IPS-NIHi7 (cell line): ENCODE measurements around the gene TNNI2.
"Not testable (repeated sequence)": the region's sequence is repeated elsewhere in the genome, so short reads cannot be mapped to it uniquely, and the experiment has no call there.

Experiments
- DNase-seq: peaks from one replicate; pipeline ENCODE4 v3.0.0; 2012; ENCODE audit warnings: mixed read lengths; ENCODE audit errors: extremely low spot score

Gene TNNI2

DNA sequence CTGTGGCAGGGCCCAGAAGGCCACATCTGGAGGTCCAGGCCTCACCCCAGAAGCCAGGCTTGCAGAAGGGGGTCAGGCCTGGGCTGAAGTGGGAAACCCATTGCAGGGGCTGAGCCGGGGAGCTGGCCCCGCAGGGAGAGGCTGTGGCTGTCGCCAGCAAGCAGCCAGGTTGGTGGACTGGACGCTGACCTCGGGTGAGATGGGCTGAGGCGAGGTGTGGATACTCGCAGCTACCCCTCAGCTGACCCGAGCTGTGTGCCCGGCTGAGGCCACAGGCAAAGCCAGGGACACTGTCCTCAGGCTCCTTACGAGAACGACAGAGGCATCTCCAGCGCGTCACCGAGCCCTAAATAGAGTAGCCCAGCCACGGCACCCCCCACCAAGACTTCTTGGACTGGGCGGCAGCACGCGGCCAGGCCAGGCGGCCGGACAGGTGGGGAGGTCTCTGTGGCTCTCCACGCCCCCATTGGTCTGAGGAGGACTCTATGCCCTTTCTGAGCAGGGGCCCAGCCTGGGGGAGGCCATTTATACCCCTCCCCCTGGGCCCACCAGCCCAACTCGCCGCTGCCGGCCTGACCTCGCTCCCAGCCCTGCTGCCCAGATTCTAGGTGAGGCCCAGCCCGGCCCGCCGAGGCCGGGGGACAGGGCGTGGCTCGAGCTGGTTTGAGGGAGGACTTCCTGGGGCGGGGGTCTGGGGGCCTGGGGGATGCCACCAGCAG, at the start of gene TNNI2:
TNNI2 (plus strand) TSS at position 556 of the 719 bp plus-strand sequence. CDS start 716 bp downstream, outside the sequence.
- DNase-seq, result no peak

DNA sequence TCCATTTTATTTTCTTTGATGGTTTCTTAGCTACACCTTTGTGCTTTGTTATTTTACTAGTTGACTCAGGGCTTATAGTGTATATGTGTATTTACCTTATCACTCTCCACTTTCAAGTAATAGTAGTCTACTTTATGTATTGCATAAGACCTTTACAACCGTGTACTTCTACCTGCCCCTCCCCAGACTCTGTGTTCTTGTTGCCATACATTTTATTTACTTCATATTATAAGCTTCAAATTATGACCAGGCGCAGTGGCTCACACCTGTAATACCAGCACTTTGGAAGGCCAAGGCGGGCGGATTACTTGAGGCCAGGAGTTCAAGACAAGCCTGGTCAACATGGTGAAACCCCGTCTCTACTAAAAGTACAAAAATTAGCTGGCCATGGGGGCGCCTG, 46.9 kb upstream of the TNNI2 start:
- DNase-seq, result no peak

GRCh38 chr11:1792461-1792860, 46.3 kb upstream of the TNNI2 start:
- no peak for DNase-seq

- no peak for DNase-seq
Observed at GRCh38 chr11:1793081-1793480, 45.7 kb upstream of the TNNI2 start.

DNA sequence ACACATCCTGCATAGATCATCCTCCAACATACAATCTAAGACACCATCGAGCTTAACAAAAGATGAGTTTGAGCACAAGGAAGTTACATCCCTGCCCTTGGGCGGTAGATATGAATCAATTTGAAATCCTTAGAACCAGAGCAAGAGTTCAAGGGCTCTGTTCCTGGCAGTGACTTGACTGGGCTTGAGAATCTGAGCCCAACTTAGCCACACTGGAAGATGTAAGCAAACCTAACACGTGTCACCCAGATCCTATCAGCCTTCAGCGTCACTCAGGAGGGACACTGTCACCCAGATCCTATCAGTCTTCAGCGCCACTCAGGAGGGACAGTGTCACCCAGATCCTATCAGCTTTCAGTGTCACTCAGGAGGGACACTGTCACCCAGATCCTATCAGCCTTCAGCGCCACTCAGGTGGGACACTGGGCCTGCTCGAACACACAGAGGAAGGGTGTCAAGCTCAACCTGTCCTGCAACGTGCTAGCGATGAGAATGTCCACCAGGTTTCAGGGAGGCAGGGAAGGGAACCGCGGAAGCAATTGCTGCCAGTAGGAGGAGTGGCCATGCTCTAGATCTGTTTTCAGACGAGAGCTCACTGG, 42.3 kb upstream of the TNNI2 start:
- DNase-seq, result peak; percentile 43

- no peak for DNase-seq
Observed at GRCh38 chr11:1797391-1798125, 41.2 kb upstream of the TNNI2 start.

DNA sequence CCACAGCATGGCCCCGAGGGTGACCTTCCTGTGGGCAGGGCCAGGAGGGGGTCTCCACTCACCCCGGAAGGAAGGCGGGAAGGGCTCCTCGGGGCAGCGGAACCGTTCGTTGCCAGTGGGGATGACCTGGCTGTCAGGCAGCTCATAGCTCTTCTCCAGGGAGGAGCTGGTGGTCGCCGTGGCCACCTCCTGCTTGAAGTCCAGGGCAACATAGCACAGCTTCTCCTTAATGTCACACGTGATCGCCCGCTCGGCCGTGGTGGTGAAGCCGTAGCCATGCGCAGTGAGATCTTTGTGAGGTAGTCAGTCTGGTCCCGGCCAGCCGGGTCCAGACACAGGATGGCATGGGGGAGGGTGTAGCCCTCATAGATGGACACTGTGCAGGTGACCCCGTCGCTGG, 35.5 kb upstream of the TNNI2 start:
- no peak for DNase-seq

GRCh38 chr11:1803835-1804519, 34.8 kb upstream of the TNNI2 start:
- not testable (repeated sequence) for DNase-seq

GRCh38 chr11:1805525-1805924, 33.3 kb upstream of the TNNI2 start:
- no peak for DNase-seq

- no peak for DNase-seq
Observed at GRCh38 chr11:1807264-1807995, 31.4 kb upstream of the TNNI2 start.

- no peak for DNase-seq
Observed at GRCh38 chr11:1810761-1811160, 28.0 kb upstream of the TNNI2 start.

- no peak for DNase-seq
Observed at GRCh38 chr11:1812274-1812673, 26.5 kb upstream of the TNNI2 start.

GRCh38 chr11:1812801-1813200, 26.0 kb upstream of the TNNI2 start:
- no peak for DNase-seq

DNA sequence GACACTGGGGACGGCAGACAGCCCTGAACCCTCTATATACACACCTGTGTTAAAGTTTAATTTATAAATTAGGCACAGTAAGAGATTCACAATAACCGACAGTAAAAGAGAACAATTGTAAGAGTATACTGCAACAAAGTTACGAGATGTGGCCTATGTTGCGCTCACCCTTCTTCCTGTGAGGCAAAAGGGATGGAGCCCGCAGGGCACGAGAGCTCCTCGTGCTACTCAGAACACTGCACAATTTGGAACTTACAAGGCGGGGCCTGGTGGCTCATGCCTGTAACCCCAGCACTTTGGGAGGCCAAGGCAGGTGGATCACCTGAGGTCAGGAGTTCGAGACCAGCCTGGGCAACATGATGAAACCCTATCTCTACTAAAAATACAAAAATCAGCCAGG, 25.4 kb upstream of the TNNI2 start:
- not testable (repeated sequence) for DNase-seq

DNA sequence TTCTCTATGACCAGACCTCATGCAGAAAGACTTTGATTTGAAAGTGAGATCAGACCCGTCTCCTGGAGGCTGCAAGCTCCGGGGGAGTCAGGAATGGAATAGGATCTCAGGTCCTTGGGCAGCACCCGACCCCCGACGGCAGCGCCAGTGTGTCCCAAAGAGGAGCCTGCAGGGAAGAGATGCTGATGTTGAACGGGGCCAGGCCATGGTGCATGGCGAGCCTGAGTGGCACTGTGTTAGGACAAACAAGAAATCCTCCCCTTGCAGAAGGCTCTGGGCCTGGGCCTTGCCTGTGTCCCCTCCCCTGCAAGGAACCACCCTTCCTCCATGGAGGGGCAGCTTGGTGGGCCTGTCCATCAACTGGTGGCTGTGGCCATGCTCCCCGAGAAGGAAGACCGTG, 24.1 kb upstream of the TNNI2 start:
- no peak for DNase-seq

DNA sequence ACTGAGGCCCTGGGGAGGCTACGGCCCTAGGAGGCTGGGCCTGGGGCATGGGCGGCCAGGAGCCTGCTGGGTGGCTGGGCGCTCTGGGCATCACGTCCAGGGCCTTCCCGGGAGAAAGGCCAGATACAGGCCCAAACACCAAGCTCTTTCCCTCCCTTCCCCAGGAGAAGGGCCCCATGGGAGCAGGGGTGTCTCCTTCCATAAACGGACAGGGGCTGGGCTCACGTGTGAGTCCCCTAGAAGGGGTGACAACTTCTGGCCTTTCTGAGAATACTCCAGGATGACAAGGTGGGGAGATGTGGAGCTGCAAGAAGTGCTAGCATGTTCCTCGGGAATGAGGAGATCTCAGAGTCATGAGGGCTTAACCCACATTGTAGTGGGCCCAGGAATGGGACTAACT, 23.5 kb upstream of the TNNI2 start:
- no peak for DNase-seq

DNA sequence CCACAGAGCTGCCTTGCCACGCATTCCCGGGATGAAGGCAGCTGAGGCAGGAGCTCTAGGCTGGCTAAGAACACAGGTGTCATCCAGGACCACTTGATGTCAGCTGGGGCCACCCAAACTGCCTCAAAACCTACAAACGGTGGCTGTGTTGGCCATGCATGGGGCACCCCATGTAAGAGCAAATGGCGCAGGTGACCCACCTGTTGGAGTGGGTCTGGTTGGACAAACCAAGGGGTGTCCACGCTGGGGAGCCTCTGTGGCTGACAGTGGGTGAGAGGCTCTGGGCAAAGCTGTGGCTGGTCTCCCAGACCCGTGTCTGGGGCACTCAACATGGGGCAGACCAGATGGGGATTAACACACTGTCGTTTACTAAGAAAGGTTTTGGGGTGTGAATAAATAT, 23.0 kb upstream of the TNNI2 start:
- DNase-seq, result no peak

DNA sequence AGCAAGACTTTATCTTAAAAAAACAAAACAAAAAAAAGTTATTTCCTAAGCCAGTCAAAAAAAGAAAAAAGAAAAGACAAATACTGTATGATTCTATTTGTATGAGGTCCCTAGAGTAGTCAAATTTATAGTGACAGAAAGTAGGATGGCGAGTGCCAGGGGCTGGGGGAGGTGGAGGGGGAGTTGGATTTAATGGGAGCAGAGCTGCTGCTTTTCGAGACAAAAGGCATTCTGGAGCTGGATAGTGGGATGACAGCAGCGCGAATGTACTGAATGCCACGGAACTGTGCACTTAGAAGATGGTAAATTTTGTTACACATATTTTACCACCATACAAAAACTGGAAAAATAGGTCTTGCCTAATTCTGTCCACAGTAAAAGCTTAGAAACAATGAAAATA, 21.8 kb upstream of the TNNI2 start:
- DNase-seq, result no peak

DNA sequence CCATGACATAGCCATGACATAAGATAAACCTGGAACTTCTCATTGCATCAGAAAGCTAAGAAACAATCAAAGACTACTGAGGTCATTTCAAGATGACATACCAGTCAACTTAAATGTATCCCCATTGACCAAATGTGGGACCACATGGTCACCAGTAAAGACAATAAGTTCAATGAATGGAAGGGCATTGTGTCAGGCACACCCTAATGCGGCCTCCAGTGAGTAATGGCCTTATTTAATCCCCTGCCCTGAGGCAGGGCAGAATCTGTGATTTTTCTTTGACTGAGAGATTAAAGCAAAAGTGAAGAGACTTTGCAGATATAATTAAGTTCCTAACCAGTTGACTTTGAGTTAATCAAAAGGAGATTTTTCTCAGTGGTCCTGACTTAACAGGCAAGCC, 21.3 kb upstream of the TNNI2 start:
- no peak for DNase-seq

GRCh38 chr11:1819074-1819473, 19.7 kb upstream of the TNNI2 start:
- no peak for DNase-seq

GRCh38 chr11:1820463-1821325, 18.1 kb upstream of the TNNI2 start:
- no peak for DNase-seq
